GM12892 (cell line): ENCODE data around the gene CCT2.

Experiments
- POLR2AphosphoS5 ChIP-seq: IDR thresholded peaks from 2 replicates; pipeline ENCODE4 v1.6.1; 2011; ENCODE audit warnings: low read depth, low read length, control low read depth
- TAF1 ChIP-seq: IDR thresholded peaks from 2 replicates; pipeline ENCODE4 v1.6.1; 2011; ENCODE audit warnings: low read depth, mild to moderate bottlenecking, control low read depth, low read length, borderline replicate concordance

GRCh38 chr12:69619050-69619449, 33.8 kb downstream of the CCT2 start:
- TF ChIP-seq TAF1 (no peak), POLR2AphosphoS5 (no peak)
